Esophagus squamous epithelium (tissue), 4 donors: ENCODE measurements around the gene OAS3.

Experiments
- POLR2A ChIP-seq, 4 donors: fragments of 450-650 bp; IDR thresholded peaks; one replicate each; pipeline ENCODE4 v1.6.1; 2017; ENCODE audit warnings: antibody characterized with exemption in 4 of 4, mild to moderate bottlenecking in 4 of 4, moderate library complexity in 3 of 4
- TF ChIP-seq, protein P1 (sequence below), 6 experiments: fragments of 450-650 bp in 4 of 6; fragments of 200-600 bp in 2 of 6; sonication (generic) in 2 of 6; IDR thresholded peaks; one replicate each; pipeline ENCODE4 v1.5.1; 2016 to 2019; ENCODE audit warnings: antibody characterized with exemption in 6 of 6, mild to moderate bottlenecking in 4 of 6, moderate library complexity in 4 of 6

- TF ChIP-seq, protein P1, sequence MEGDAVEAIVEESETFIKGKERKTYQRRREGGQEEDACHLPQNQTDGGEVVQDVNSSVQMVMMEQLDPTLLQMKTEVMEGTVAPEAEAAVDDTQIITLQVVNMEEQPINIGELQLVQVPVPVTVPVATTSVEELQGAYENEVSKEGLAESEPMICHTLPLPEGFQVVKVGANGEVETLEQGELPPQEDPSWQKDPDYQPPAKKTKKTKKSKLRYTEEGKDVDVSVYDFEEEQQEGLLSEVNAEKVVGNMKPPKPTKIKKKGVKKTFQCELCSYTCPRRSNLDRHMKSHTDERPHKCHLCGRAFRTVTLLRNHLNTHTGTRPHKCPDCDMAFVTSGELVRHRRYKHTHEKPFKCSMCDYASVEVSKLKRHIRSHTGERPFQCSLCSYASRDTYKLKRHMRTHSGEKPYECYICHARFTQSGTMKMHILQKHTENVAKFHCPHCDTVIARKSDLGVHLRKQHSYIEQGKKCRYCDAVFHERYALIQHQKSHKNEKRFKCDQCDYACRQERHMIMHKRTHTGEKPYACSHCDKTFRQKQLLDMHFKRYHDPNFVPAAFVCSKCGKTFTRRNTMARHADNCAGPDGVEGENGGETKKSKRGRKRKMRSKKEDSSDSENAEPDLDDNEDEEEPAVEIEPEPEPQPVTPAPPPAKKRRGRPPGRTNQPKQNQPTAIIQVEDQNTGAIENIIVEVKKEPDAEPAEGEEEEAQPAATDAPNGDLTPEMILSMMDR (IDR thresholded peaks at IDR 0.05), result no peak
- TF ChIP-seq POLR2A (IDR thresholded peaks at IDR 0.05), result peak in 3 of 4 donors; percentile 39 to 69 (median 42)
Observed at GRCh38 chr12:112906712-112907414, 31.4 kb upstream of the OAS3 start, which contains the start of gene OAS1.
